H1 (cell line): ENCODE results near the gene NTN4.

Experiments used
- EZH2 ChIP-seq: fragments of 200-600 bp; sonication (generic); IDR thresholded peaks from 2 replicates; pipeline ENCODE4 v1.7.1; 2012; ENCODE audit warnings: low read depth, mild to moderate bottlenecking, moderate library complexity, low read length, inconsistent platforms; ENCODE audit not compliant: severe bottlenecking
- JUND ChIP-seq: IDR thresholded peaks from 2 replicates; pipeline ENCODE4 v1.6.1; 2011; ENCODE audit warnings: mild to moderate bottlenecking, improper control_type of control experiment, low read length
- POLR2A ChIP-seq, 2 experiments: IDR thresholded peaks; 1 replicate in 1 of 2; 2 replicates in 1 of 2; pipeline ENCODE4 v1.6.1; 2011; ENCODE audit warnings: low read depth in 2 of 2, low read length in 2 of 2, mild to moderate bottlenecking in 2 of 2; ENCODE audit errors: control extremely low read depth in 1 of 2
- POLR2AphosphoS5 ChIP-seq: IDR thresholded peaks from 2 replicates; pipeline ENCODE4 v1.6.1; 2011; ENCODE audit warnings: low read depth, low read length
- TF ChIP-seq, protein P1 (sequence below), 3 experiments: IDR thresholded peaks; 1 replicate in 2 of 3; 2 replicates in 1 of 3; pipeline versions ENCODE4 v1.5.1 to v1.6.1; 2011; ENCODE audit warnings: low read length in 3 of 3, mild to moderate bottlenecking in 3 of 3, inconsistent platforms in 2 of 3, low read depth in 1 of 3, moderate library complexity in 1 of 3; ENCODE audit not compliant: insufficient read depth in 1 of 3; ENCODE audit errors: control extremely low read depth in 1 of 3
- TF ChIP-seq, protein P2 (sequence below): IDR thresholded peaks from 2 replicates; pipeline ENCODE4 v1.6.1; 2011; ENCODE audit warnings: low read depth, mild to moderate bottlenecking, low read length; ENCODE audit not compliant: insufficient read depth
- TF ChIP-seq, protein P3 (sequence below): IDR thresholded peaks from 2 replicates; pipeline ENCODE4 v1.6.1; 2012; ENCODE audit warnings: inconsistent platforms

DNA sequence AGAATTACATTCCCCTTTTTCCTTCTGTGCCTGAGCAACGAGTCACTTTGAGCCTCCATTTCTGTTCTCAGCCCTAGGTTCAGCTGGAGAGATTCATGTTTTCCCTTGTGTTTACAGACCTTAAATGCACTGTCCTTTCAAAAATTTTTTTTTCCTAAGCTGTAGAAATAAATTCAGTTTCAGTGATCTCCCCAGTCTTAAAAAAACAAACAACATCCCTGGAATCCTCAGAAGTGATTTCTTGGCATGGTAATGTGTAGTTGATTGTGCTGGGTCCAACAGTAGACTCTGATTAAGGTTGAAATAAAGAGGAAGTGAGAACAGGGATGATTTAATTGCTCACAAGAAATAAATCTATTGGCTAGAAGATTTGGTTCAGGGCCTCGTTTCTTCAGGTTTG is 89.3 kb downstream of the NTN4 start:
- TF ChIP-seq, protein P1, sequence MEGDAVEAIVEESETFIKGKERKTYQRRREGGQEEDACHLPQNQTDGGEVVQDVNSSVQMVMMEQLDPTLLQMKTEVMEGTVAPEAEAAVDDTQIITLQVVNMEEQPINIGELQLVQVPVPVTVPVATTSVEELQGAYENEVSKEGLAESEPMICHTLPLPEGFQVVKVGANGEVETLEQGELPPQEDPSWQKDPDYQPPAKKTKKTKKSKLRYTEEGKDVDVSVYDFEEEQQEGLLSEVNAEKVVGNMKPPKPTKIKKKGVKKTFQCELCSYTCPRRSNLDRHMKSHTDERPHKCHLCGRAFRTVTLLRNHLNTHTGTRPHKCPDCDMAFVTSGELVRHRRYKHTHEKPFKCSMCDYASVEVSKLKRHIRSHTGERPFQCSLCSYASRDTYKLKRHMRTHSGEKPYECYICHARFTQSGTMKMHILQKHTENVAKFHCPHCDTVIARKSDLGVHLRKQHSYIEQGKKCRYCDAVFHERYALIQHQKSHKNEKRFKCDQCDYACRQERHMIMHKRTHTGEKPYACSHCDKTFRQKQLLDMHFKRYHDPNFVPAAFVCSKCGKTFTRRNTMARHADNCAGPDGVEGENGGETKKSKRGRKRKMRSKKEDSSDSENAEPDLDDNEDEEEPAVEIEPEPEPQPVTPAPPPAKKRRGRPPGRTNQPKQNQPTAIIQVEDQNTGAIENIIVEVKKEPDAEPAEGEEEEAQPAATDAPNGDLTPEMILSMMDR (IDR thresholded peaks at IDR 0.05; ENCODE audit: control extremely low read depth in 1 of 3, insufficient read depth in 1 of 3, low read depth in 1 of 3, low read length in 3 of 3), result no peak
- TF ChIP-seq JUND (no peak), POLR2A (IDR thresholded peaks at IDR 0.05; ENCODE audit: control extremely low read depth in 1 of 2, low read depth in 2 of 2, low read length in 2 of 2) (no peak), EZH2 (no peak), POLR2AphosphoS5 (no peak)
- TF ChIP-seq, protein P2, sequence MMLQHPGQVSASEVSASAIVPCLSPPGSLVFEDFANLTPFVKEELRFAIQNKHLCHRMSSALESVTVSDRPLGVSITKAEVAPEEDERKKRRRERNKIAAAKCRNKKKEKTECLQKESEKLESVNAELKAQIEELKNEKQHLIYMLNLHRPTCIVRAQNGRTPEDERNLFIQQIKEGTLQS, result no peak
- TF ChIP-seq, protein P3, sequence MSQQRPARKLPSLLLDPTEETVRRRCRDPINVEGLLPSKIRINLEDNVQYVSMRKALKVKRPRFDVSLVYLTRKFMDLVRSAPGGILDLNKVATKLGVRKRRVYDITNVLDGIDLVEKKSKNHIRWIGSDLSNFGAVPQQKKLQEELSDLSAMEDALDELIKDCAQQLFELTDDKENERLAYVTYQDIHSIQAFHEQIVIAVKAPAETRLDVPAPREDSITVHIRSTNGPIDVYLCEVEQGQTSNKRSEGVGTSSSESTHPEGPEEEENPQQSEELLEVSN, result no peak
